Mesodermal cell (in vitro differentiated cells): ENCODE measurements around the gene SLC38A11.

Experiments used
- H3K27ac ChIP-seq: 2 replicates; pipeline ENCODE4 v1.7.0; 2013; ENCODE audit warnings: mild to moderate bottlenecking, low read depth, low read length, moderate library complexity; ENCODE audit not compliant: severe bottlenecking
- H3K36me3 ChIP-seq: 2 replicates; pipeline ENCODE4 v1.7.1; 2013; ENCODE audit warnings: mild to moderate bottlenecking, low read length, moderate library complexity; ENCODE audit not compliant: control insufficient read depth, insufficient read depth
- H3K4me1 ChIP-seq: one replicate; pipeline ENCODE4 v1.7.1; 2013; ENCODE audit warnings: mild to moderate bottlenecking, low read length; ENCODE audit not compliant: insufficient read depth, control insufficient read depth, poor library complexity, severe bottlenecking
- H3K4me3 ChIP-seq: 2 replicates; pipeline ENCODE4 v1.7.0; 2013; ENCODE audit warnings: low read length, control low read depth, mild to moderate bottlenecking; ENCODE audit not compliant: insufficient read depth, poor library complexity, severe bottlenecking; ENCODE audit errors: extremely low read depth
- H3K9me3 ChIP-seq: 2 replicates; pipeline ENCODE4 v1.7.1; 2013; ENCODE audit warnings: mild to moderate bottlenecking, low read length, moderate library complexity; ENCODE audit not compliant: control insufficient read depth
- WGBS, 2 experiments: methylation state at CpG; one replicate each; pipeline ENCODE4 v1.1.5; 2013; ENCODE audit warnings: missing lambda C conversion rate in 2 of 2; ENCODE audit not compliant: insufficient coverage in 2 of 2; 5-methylcytosine and 5-hydroxymethylcytosine counted together

The SLC38A11 gene

DNA sequence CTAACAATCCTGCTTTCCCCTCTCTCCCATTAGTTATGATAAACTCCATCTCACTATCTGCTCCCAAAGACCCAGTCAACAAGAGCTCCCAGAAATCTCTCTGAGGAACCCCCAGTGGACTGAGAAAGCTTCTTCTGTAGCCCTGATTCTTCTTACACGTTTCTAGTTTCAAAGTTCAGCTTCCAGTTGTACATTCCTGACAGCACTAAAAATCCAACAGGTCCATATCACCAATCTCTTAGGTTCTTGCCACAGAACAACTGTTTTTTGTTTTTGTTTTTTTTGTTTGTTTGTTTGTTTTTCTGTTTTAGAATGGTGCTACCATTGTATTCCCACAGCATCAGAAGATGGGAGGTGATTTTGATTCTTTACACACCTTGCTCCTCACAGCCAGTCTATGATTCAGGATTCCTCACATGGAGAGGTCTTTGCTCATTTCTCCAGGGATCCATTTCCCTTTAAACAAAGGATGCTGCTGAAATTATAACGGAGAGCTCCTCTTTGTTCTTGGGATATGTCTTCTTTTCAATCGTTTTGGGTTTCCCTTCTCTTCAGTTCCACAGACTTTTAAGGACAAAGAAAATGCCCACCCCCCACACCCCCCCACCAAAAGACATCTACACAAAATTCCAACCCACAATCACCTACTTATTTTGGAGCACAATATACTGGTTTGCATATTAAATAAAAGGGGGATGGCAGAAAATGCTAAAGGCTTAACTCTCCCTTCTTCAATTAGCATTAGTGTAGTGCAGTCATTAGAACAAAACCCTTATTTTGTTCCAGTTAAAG is 57.7 kb downstream of the SLC38A11 start:
- no peak overlapping the region for H3K27ac ChIP-seq
- no peaks in the 10 kb centered on the region for H3K36me3 ChIP-seq
- H3K9me3 ChIP-seq: peaks cover 6% of the 10 kb centered on the region
- H3K4me1 ChIP-seq: peaks cover 14% of the 10 kb centered on the region
- 60% methylated on average over 1 of the region's 3 CpGs; no CpG with 5 or more reads in 1 of the 2 experiments for WGBS, 2 experiments
- H3K4me3 ChIP-seq: no peak overlapping the region

GRCh38 chr2:164896634-164897355 is 58.5 kb downstream of the SLC38A11 start:
- H3K4me1 ChIP-seq: peaks cover 14% of the 10 kb centered on the region
- WGBS, 2 experiments: 83% methylated on average over 1 of the region's 3 CpGs; no CpG with 5 or more reads in 1 of the 2 experiments
- H3K36me3 ChIP-seq: no peaks in the 10 kb centered on the region
- no peak overlapping the region for H3K27ac ChIP-seq
- H3K9me3 ChIP-seq: peaks cover 6% of the 10 kb centered on the region
- no peak overlapping the region for H3K4me3 ChIP-seq

DNA sequence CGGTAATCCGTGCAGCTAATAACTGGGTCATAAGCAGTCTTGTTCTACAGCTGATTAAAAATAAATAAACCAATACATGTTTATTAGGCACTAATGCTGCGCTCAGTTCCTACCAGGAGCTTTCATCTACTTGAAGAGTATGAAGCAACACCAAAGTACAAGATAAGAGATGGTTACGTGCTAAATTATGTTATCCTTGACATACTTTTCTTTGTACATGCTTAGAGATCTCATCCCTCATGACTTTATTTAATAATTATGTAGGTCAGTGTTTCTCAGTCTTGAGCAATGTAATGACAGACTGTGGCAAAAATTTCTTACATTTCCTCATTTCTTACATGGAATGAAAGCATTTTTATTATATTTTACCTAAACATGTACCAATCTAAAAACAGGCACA is 59.1 kb downstream of the SLC38A11 start:
- H3K36me3 ChIP-seq: no peaks in the 10 kb centered on the region
- peaks cover 14% of the 10 kb centered on the region for H3K4me1 ChIP-seq
- no peak overlapping the region for H3K4me3 ChIP-seq
- WGBS, 2 experiments: no CpG with 5 or more reads among the region's 4 CpGs
- no peak overlapping the region for H3K27ac ChIP-seq
- peaks cover 6% of the 10 kb centered on the region for H3K9me3 ChIP-seq

- no peak overlapping the region for H3K4me3 ChIP-seq
Measured at GRCh38 chr2:164891460-164891859, 63.9 kb downstream of the SLC38A11 start.

GRCh38 chr2:164890544-164890943 is 64.8 kb downstream of the SLC38A11 start:
- 57 to 68% methylated on average over 3 to 4 of the region's 4 CpGs for WGBS, 2 experiments
- Histone ChIP-seq H3K36me3 (no peaks in the 10 kb centered on the region), H3K27ac (no peak overlapping the region), H3K4me1 (no peaks in the 10 kb centered on the region), H3K4me3 (no peak overlapping the region), H3K9me3 (no peaks in the 10 kb centered on the region)

More at GRCh38 chr2:164891460-164891859, 63.9 kb downstream of the SLC38A11 start:
- Histone ChIP-seq H3K27ac (no peak overlapping the region), H3K4me1 (no peaks in the 10 kb centered on the region), H3K36me3 (no peaks in the 10 kb centered on the region), H3K9me3 (no peaks in the 10 kb centered on the region)
- 91 to 93% methylated on average over 2 to 4 of the region's 5 CpGs for WGBS, 2 experiments

GRCh38 chr2:164888592-164888991 is 66.7 kb downstream of the SLC38A11 start:
- WGBS, 2 experiments: no CpG with 5 or more reads among the region's 3 CpGs
- no peaks in the 10 kb centered on the region for H3K4me1 ChIP-seq
- H3K9me3 ChIP-seq: no peaks in the 10 kb centered on the region
- no peaks in the 10 kb centered on the region for H3K36me3 ChIP-seq
- H3K4me3 ChIP-seq: no peak overlapping the region
- no peak overlapping the region for H3K27ac ChIP-seq

DNA sequence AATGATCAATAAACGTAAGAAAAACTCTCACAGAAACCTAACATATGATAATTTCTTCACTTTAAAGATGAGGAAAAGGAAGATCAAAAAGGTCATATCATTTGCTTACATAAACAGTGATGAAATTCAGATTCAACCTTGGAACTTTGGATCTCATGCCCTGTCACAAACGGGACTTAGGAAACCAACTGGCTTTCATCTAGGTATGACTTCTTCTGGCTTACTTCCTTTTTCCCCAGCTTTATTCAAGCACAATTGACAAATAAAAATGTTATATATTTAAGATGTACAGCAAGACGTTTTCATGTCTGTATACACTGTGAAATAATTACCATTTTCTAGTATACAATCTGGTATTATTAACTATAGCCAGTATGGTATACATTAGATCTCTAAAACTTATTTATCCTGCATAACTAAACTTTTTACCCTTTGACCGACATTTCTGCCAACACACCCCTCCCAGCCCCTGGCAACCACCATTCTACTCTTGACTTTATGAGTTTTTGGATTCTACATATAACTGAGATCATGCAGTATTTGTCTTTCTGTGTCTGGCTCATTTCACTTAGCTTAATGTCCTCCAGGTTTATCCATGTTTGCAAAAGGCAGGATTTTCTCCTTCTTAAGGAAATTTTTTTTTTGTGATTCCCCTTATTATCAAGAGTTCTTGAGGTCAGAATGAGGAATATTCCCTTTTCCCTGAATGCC is 67.7 kb downstream of the SLC38A11 start:
- Histone ChIP-seq H3K4me1 (no peaks in the 10 kb centered on the region), H3K27ac (no peak overlapping the region), H3K4me3 (no peak overlapping the region), H3K36me3 (no peaks in the 10 kb centered on the region), H3K9me3 (no peaks in the 10 kb centered on the region)
- 100% methylated on average over 1 of the region's 4 CpGs for WGBS, 2 experiments

- H3K4me1 ChIP-seq: no peaks in the 10 kb centered on the region
- H3K27ac ChIP-seq: no peak overlapping the region
- no peaks in the 10 kb centered on the region for H3K36me3 ChIP-seq
- H3K9me3 ChIP-seq: no peaks in the 10 kb centered on the region
- 77 to 95% methylated on average over 2 to 9 of the region's 9 CpGs for WGBS, 2 experiments
- H3K4me3 ChIP-seq: no peak overlapping the region
Measured at GRCh38 chr2:164882276-164882675, 73.0 kb downstream of the SLC38A11 start.

GRCh38 chr2:164881524-164881923 is 73.8 kb downstream of the SLC38A11 start:
- 89 to 100% methylated on average over 1 of the region's 1 CpG for WGBS, 2 experiments
- no peak overlapping the region for H3K27ac ChIP-seq
- H3K4me3 ChIP-seq: no peak overlapping the region
- H3K36me3 ChIP-seq: no peaks in the 10 kb centered on the region
- no peaks in the 10 kb centered on the region for H3K4me1 ChIP-seq
- H3K9me3 ChIP-seq: no peaks in the 10 kb centered on the region

GRCh38 chr2:164879901-164880535 is 75.3 kb downstream of the SLC38A11 start:
- Histone ChIP-seq H3K4me1 (no peaks in the 10 kb centered on the region), H3K4me3 (no peak overlapping the region), H3K27ac (no peak overlapping the region), H3K36me3 (no peaks in the 10 kb centered on the region), H3K9me3 (no peaks in the 10 kb centered on the region)
- WGBS, 2 experiments: 100% methylated on average over 1 of the region's 2 CpGs; no CpG with 5 or more reads in 1 of the 2 experiments
